ENCODE results near the gene ISY1. TPM values are rescaled to one million over a fixed set of nuclear protein-coding genes. Genes with fewer than 3 reads are reported as not detected.

The ISY1 gene
- polyA plus RNA-seq, 1 donor (not counting 4 experiments of a cell fraction or from before 2014, with no cell fraction given) = 25.5 TPM

- Histone ChIP-seq H3K27me3 (ENCODE audit: control insufficient read depth, extremely low read depth, insufficient read depth, low read length) (no peaks in the 10 kb centered on the region), H3K4me3 (ENCODE audit: control insufficient read depth in 2 of 3, extremely low read depth in 1 of 3, insufficient read depth in 2 of 3, low read depth in 1 of 3, low read length in 3 of 3) (no peak overlapping the region), H3K79me2 (ENCODE audit: control insufficient read depth, insufficient read depth, low read length) (peaks cover 61% of the 10 kb centered on the region), H3K9ac (ENCODE audit: control insufficient read depth, extremely low read depth, insufficient read depth, low read length) (no peak overlapping the region), H3K4me1 (ENCODE audit: control insufficient read depth, extremely low read depth, insufficient read depth, low read length) (peaks cover 13% of the 10 kb centered on the region), H3K9me1 (ENCODE audit: control insufficient read depth, extremely low read depth, insufficient read depth, low read length) (no peaks in the 10 kb centered on the region), H3K27ac (ENCODE audit: control insufficient read depth, insufficient read depth, low read length) (no peak overlapping the region), H3K36me3 (ENCODE audit: control insufficient read depth in 2 of 2, extremely low read depth in 1 of 2, insufficient read depth in 2 of 2, low read length in 2 of 2) (peaks cover 14% of the 10 kb centered on the region in 2 experiments), H3K9me3 (ENCODE audit: control insufficient read depth, low read depth, low read length) (no peaks in the 10 kb centered on the region), H4K20me1 (ENCODE audit: control insufficient read depth, extremely low read depth, insufficient read depth, low read length) (peaks cover 5% of the 10 kb centered on the region), H2AFZ (ENCODE audit: control insufficient read depth, low read length) (no peak overlapping the region), H3K4me2 (ENCODE audit: control insufficient read depth, extremely low read depth, insufficient read depth, low read depth, low read length) (no peak overlapping the region)
- no peak for TF ChIP-seq EZH2 (IDR thresholded peaks at IDR 0.05; ENCODE audit: low read length)
- dilution Hi-C loops (cut with MboI; ENCODE audit: extremely low pct_ligation_motif_present, low sequenced_read_pairs) = no loop called here
- FAIRE-seq (no peak), DNase-seq (ENCODE audit: low read depth, low spot score) (no peak)
Measured at GRCh38 chr3:129117134-129117533, 43.7 kb downstream of the ISY1 start.

DNA sequence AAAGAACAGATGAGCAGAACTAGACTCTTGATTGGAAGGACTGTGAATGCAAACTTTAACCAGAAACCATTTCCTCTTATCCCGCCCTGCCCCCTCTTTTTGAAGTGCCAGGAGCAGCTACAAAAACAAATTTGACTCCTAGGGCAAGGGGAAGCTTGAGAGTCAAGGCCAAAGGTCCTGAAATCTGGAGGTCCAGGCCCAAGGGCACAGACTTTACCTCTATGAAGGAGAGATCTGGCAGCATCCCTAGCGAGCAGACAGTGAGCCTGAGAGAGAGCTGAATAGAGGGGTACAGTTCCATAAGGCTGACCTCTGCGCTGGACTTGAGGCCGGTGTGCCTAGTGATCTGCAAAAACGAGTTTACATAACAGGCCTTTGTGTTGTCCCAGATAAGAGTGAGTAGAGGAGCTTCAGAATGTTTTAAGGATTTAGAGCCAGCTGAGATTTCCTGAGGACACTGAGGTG lies 44.3 kb downstream of the ISY1 start:
- TF ChIP-seq EZH2 (IDR thresholded peaks at IDR 0.05; ENCODE audit: low read length) = no peak
- TF ChIP-seq, protein P1, sequence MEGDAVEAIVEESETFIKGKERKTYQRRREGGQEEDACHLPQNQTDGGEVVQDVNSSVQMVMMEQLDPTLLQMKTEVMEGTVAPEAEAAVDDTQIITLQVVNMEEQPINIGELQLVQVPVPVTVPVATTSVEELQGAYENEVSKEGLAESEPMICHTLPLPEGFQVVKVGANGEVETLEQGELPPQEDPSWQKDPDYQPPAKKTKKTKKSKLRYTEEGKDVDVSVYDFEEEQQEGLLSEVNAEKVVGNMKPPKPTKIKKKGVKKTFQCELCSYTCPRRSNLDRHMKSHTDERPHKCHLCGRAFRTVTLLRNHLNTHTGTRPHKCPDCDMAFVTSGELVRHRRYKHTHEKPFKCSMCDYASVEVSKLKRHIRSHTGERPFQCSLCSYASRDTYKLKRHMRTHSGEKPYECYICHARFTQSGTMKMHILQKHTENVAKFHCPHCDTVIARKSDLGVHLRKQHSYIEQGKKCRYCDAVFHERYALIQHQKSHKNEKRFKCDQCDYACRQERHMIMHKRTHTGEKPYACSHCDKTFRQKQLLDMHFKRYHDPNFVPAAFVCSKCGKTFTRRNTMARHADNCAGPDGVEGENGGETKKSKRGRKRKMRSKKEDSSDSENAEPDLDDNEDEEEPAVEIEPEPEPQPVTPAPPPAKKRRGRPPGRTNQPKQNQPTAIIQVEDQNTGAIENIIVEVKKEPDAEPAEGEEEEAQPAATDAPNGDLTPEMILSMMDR (optimal IDR thresholded peaks at IDR 0.05 in 1 of 3, IDR thresholded peaks at IDR 0.05 in 1 of 3, conservative IDR thresholded peaks at IDR 0.05 in 1 of 3; ENCODE audit: extremely low read depth in 1 of 3, insufficient read depth in 2 of 3, low read length in 3 of 3) = no peak
- dilution Hi-C loops (cut with MboI; ENCODE audit: extremely low pct_ligation_motif_present, low sequenced_read_pairs) = no loop called here
- H3K9ac ChIP-seq (ENCODE audit: control insufficient read depth, extremely low read depth, insufficient read depth, low read length) = no peak overlapping the region
- H3K9me3 ChIP-seq (ENCODE audit: control insufficient read depth, low read depth, low read length) = no peaks in the 10 kb centered on the region
- no peak overlapping the region for H3K4me2 ChIP-seq (ENCODE audit: control insufficient read depth, extremely low read depth, insufficient read depth, low read depth, low read length)
- peaks cover 64% of the 10 kb centered on the region for H3K79me2 ChIP-seq (ENCODE audit: control insufficient read depth, insufficient read depth, low read length)
- no peak overlapping the region for H3K27ac ChIP-seq (ENCODE audit: control insufficient read depth, insufficient read depth, low read length)
- H3K36me3 ChIP-seq (ENCODE audit: control insufficient read depth in 2 of 2, extremely low read depth in 1 of 2, insufficient read depth in 2 of 2, low read length in 2 of 2) = peaks cover 14% of the 10 kb centered on the region in 2 experiments
- no peaks in the 10 kb centered on the region for H3K9me1 ChIP-seq (ENCODE audit: control insufficient read depth, extremely low read depth, insufficient read depth, low read length)
- FAIRE-seq (no peak), DNase-seq (ENCODE audit: low read depth, low spot score) (no peak)
- no peak overlapping the region for H2AFZ ChIP-seq (ENCODE audit: control insufficient read depth, low read length)
- H3K4me3 ChIP-seq (ENCODE audit: control insufficient read depth in 2 of 3, extremely low read depth in 1 of 3, insufficient read depth in 2 of 3, low read depth in 1 of 3, low read length in 3 of 3) = no peak overlapping the region
- peaks cover 13% of the 10 kb centered on the region for H3K4me1 ChIP-seq (ENCODE audit: control insufficient read depth, extremely low read depth, insufficient read depth, low read length)
- H4K20me1 ChIP-seq (ENCODE audit: control insufficient read depth, extremely low read depth, insufficient read depth, low read length) = peaks cover 5% of the 10 kb centered on the region
- H3K27me3 ChIP-seq (ENCODE audit: control insufficient read depth, extremely low read depth, insufficient read depth, low read length) = no peaks in the 10 kb centered on the region

- H3K4me2 ChIP-seq (ENCODE audit: control insufficient read depth, extremely low read depth, insufficient read depth, low read depth, low read length) = no peak overlapping the region
- no peak overlapping the region for H3K27ac ChIP-seq (ENCODE audit: control insufficient read depth, insufficient read depth, low read length)
- no peak overlapping the region for H3K9ac ChIP-seq (ENCODE audit: control insufficient read depth, extremely low read depth, insufficient read depth, low read length)
- dilution Hi-C loops (cut with MboI; ENCODE audit: extremely low pct_ligation_motif_present, low sequenced_read_pairs) = no loop called here
- H3K79me2 ChIP-seq (ENCODE audit: control insufficient read depth, insufficient read depth, low read length) = peaks cover 61% of the 10 kb centered on the region
- TF ChIP-seq EZH2 (IDR thresholded peaks at IDR 0.05; ENCODE audit: low read length) = no peak
- TF ChIP-seq, protein P1 (optimal IDR thresholded peaks at IDR 0.05 in 1 of 3, IDR thresholded peaks at IDR 0.05 in 1 of 3, conservative IDR thresholded peaks at IDR 0.05 in 1 of 3; ENCODE audit: extremely low read depth in 1 of 3, insufficient read depth in 2 of 3, low read length in 3 of 3) = no peak
- no peak for FAIRE-seq
- H4K20me1 ChIP-seq (ENCODE audit: control insufficient read depth, extremely low read depth, insufficient read depth, low read length) = peaks cover 2% of the 10 kb centered on the region
- no peak for DNase-seq (ENCODE audit: low read depth, low spot score)
- H3K9me1 ChIP-seq (ENCODE audit: control insufficient read depth, extremely low read depth, insufficient read depth, low read length) = no peaks in the 10 kb centered on the region
- H3K9me3 ChIP-seq (ENCODE audit: control insufficient read depth, low read depth, low read length) = no peaks in the 10 kb centered on the region
- peaks cover 14 to 18% of the 10 kb centered on the region in 2 experiments for H3K36me3 ChIP-seq (ENCODE audit: control insufficient read depth in 2 of 2, extremely low read depth in 1 of 2, insufficient read depth in 2 of 2, low read length in 2 of 2)
- H3K4me3 ChIP-seq (ENCODE audit: control insufficient read depth in 2 of 3, extremely low read depth in 1 of 3, insufficient read depth in 2 of 3, low read depth in 1 of 3, low read length in 3 of 3) = no peak overlapping the region
- peaks cover 7% of the 10 kb centered on the region for H3K4me1 ChIP-seq (ENCODE audit: control insufficient read depth, extremely low read depth, insufficient read depth, low read length)
- no peaks in the 10 kb centered on the region for H3K27me3 ChIP-seq (ENCODE audit: control insufficient read depth, extremely low read depth, insufficient read depth, low read length)
- H2AFZ ChIP-seq (ENCODE audit: control insufficient read depth, low read length) = no peak overlapping the region
Measured at GRCh38 chr3:129114455-129114854, 46.4 kb downstream of the ISY1 start.

Data from keratinocyte (primary cell).